GM18520 (cell line): ENCODE results near the gene L3MBTL1.
A peak's percentile ranks its signal among the peaks of the same experiment; 100 is the strongest.
"Not testable (repeated sequence)": the region's sequence is repeated elsewhere in the genome, so short reads cannot be mapped to it uniquely, and the experiment has no call there.

Experiments used
- ATAC-seq: cut with Tn5 transposase; IDR thresholded peaks from one replicate; pipeline ENCODE4 v1.9.1; 2021; ENCODE audit not compliant: unreplicated experiment

The L3MBTL1 gene

DNA sequence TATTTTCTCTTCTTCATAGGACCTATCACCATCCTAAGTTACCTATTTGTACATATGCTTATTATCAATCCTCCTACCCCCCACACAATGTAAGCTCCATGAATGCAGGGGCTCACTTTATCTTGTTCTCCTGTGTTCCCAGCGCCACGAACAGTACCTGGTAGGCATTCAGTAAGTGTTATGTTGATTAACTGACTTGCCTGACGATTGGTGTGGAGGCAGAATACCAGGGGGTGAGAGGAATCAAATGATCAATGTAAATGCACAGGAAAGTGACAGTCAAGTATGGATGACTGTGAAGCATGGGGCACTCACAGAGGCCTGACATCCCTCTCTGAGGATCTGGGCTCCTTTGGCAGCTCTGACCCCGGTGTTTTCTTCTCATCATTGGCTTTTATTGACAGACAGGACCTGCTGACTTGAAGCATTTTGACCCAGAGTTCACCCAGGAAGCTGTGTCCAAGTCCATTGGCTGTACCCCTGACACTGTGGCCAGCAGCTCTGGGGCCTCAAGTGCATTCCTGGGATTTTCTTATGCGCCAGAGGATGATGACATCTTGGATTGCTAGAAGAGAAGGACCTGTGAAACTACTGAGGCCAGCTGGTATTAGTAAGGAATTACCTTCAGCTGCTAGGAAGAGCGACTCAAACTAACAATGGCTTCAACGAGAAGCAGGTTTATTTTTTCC is 77.1 kb downstream of the L3MBTL1 start:
- no peak for ATAC-seq

DNA sequence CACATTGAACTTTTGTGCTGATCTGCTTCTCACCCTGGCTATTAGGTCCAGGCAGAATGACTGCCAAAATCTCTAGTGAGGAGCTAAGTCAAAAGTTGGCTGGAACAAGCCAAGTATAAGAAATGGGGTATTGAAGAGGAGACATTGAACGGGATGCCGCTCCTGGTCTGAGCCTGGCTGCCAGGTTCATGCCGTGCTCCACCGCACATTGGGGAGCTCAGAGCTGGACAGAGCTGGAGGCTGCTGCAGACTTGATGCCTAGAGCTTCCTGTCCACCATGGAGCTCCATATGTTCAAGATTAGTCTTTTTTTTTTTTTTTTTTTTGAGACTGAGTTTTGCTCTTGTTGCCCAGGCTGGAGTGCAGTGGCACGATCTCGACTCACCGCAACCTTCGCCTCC is 79.1 kb downstream of the L3MBTL1 start:
- ATAC-seq: no peak

DNA sequence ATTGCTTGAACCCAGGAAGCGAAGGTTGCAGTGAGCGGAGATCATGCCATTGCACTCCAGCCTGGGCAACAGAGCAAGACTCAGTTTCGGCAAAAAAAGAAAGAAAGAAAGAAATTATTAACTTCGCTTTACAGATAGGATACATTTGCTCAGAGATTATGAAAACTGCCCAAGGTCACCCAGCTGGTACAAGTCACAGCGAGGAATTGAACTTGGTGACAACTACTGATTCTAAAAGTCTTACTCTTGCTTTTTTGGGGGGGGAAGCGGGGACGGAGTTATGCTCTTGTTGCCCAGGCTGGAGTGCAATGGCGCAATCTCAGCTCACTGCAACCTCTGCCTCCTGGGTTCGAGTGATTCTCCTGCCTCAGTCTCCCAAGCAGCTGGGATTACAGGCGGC is 81.0 kb downstream of the L3MBTL1 start:
- not testable (repeated sequence) for ATAC-seq

DNA sequence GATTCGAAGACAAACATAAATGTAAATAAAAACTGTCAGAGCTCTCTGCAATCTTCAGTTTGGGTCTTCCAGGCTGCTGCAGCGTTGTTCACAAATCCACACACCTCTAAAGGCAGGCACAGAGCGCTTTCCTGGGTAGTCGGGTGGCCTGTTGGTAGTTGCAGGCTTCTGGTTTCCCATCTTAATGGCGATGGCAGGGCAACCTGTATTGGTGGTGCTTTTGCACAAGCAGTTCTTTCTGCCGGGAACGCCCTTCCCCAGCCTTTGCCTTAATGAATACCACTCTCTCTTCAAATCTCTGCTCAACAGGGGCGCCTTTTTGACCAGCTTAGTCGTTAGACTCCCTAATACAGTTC is 82.5 kb downstream of the L3MBTL1 start:
- no peak for ATAC-seq

DNA sequence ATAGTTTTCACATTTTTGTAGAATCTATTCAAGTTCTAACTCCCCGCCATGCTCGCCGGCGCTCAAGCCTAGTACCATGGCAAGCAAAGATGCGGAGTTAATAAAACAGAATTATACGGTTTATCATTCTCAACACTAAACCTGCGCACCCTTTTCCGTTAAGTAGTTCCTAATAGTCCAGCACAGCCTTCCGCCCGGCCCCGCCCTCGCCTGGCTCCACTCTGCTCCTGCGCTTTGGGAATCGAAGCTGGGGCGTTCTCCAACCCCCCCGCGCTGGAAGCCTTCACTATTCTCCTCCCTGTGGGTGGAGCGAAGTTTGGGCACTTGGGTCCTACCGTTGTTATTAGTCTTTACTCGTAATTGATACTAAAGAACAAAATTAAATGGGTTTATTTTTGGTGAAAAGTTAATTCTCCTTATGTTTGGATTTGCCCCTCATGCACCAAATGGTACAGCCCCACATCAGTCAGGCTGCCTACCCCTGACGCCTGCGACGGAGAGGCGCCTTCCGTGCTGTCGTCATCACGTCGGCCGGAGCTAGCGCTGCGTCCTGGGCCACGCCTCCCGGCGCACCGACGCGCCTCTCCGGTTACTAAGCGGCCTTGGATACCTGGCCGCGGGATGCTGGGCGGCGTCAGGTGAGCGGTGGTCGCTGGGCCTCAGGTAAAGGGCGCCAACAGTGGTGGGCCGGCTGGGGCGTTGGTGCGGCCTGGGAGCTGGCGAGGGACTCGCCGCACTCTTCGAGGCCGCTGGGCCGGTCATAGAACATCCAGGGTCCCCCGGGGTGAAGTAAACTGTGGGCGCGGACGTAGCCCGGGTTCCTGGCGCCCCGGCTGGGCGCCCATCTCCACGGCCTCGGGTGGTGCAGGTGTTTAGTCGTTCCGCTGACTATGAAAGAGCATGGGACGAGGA is 83.2 kb downstream of the L3MBTL1 start, which contains the start of gene IFT52:
Gene IFT52 (plus strand): TSS at position 546 of the 912 bp plus-strand sequence. CDS start 3,762 bp downstream, outside the sequence.
- peak; percentile 99 for ATAC-seq
